ENCODE data around the gene UGT1A10.

Gene UGT1A10

GRCh38 chr2:233756429-233757081 is 120.3 kb downstream of the UGT1A10 start:
- TF ChIP-seq CTCF (IDR thresholded peaks at IDR 0.05; ENCODE audit: borderline replicate concordance, insufficient read depth, low read depth, low read length) = no peak
- H3K4me3 ChIP-seq (ENCODE audit: low read depth, low read length) = no peak overlapping the region

GRCh38 chr2:233758141-233758540 is 121.9 kb downstream of the UGT1A10 start:
- H3K4me3 ChIP-seq (ENCODE audit: low read depth, low read length) = no peak overlapping the region
- TF ChIP-seq CTCF (IDR thresholded peaks at IDR 0.05; ENCODE audit: borderline replicate concordance, insufficient read depth, low read depth, low read length) = no peak

GRCh38 chr2:233758849-233759248 is 122.6 kb downstream of the UGT1A10 start:
- no peak for TF ChIP-seq CTCF (IDR thresholded peaks at IDR 0.05; ENCODE audit: borderline replicate concordance, insufficient read depth, low read depth, low read length)
- H3K4me3 ChIP-seq (ENCODE audit: low read depth, low read length) = no peak overlapping the region

GRCh38 chr2:233760043-233760442 is 123.8 kb downstream of the UGT1A10 start, which contains the start of gene UGT1A1:
TSS of gene UGT1A1 (plus strand) at chr2:233760270. CDS start at chr2:233760288, 18 bp downstream.
- H3K4me3 ChIP-seq (ENCODE audit: low read depth, low read length) = no peak within 1 kb of the TSS
- TF ChIP-seq CTCF (IDR thresholded peaks at IDR 0.05; ENCODE audit: borderline replicate concordance, insufficient read depth, low read depth, low read length) = no peak

- H3K4me3 ChIP-seq (ENCODE audit: low read depth, low read length) = no peak overlapping the region
- no peak for TF ChIP-seq CTCF (IDR thresholded peaks at IDR 0.05; ENCODE audit: borderline replicate concordance, insufficient read depth, low read depth, low read length)
Observed at GRCh38 chr2:233761040-233761769, 125.0 kb downstream of the UGT1A10 start.

GRCh38 chr2:233764264-233764663 is 128.0 kb downstream of the UGT1A10 start:
- no peak overlapping the region for H3K4me3 ChIP-seq (ENCODE audit: low read depth, low read length)
- TF ChIP-seq CTCF (IDR thresholded peaks at IDR 0.05; ENCODE audit: borderline replicate concordance, insufficient read depth, low read depth, low read length) = no peak

- TF ChIP-seq CTCF (IDR thresholded peaks at IDR 0.05; ENCODE audit: borderline replicate concordance, insufficient read depth, low read depth, low read length) = no peak
- no peak overlapping the region for H3K4me3 ChIP-seq (ENCODE audit: low read depth, low read length)
Observed at GRCh38 chr2:233764761-233765160, 128.5 kb downstream of the UGT1A10 start.

Measured in GM12875 (cell line).